DOHH2 (cell line): ENCODE data around the gene UNC5C.

Experiments used
- H3F3A ChIP-seq: fragments of 200-600 bp; sonication (generic), shearing (Covaris generic); 2 replicates; pipeline ENCODE4 v1.6.0; 2016; ENCODE audit warnings: antibody characterized with exemption, mild to moderate bottlenecking; ENCODE audit not compliant: control insufficient read depth, insufficient read depth
- H3K27ac ChIP-seq: fragments of 200-600 bp; sonication (generic); 2 replicates; pipeline ENCODE4 v1.5.1; 2014; ENCODE audit warnings: low read depth, mild to moderate bottlenecking, low read length, moderate library complexity
- H3K27me3 ChIP-seq: fragments of 200-600 bp; sonication (generic); 2 replicates; pipeline ENCODE4 v1.6.1; 2014; ENCODE audit warnings: mild to moderate bottlenecking, low read length, mixed read lengths; ENCODE audit not compliant: control insufficient read depth
- H3K36me3 ChIP-seq: fragments of 200-600 bp; sonication (generic); 2 replicates; pipeline ENCODE4 v1.6.1; 2014; ENCODE audit warnings: mild to moderate bottlenecking, low read length, moderate library complexity, mixed read lengths; ENCODE audit not compliant: control insufficient read depth
- H3K4me1 ChIP-seq: fragments of 200-600 bp; sonication (generic); 2 replicates; pipeline ENCODE4 v1.6.1; 2014; ENCODE audit warnings: mild to moderate bottlenecking, low read length, mixed read lengths; ENCODE audit not compliant: control insufficient read depth
- H3K4me2 ChIP-seq: fragments of 200-600 bp; sonication (generic); 2 replicates; pipeline ENCODE4 v1.6.0; 2014; ENCODE audit warnings: mild to moderate bottlenecking, low read length, moderate library complexity
- H3K4me3 ChIP-seq: fragments of 200-600 bp; sonication (generic); 2 replicates; pipeline ENCODE4 v1.5.1; 2014; ENCODE audit warnings: mild to moderate bottlenecking, low read length, mixed read lengths
- H3K79me2 ChIP-seq: fragments of 200-600 bp; sonication (generic); 2 replicates; pipeline ENCODE4 v1.6.1; 2014; ENCODE audit warnings: mild to moderate bottlenecking, low read length, mixed read lengths; ENCODE audit not compliant: control insufficient read depth
- H3K9me2 ChIP-seq: fragments of 200-600 bp; sonication (generic); replicated peaks from 2 replicates; pipeline ENCODE4 v1.6.1; 2014; ENCODE audit warnings: mild to moderate bottlenecking, low read length, mixed read lengths; ENCODE audit not compliant: control insufficient read depth
- H3K9me3 ChIP-seq: fragments of 200-600 bp; sonication (generic); 2 replicates; pipeline ENCODE4 v1.6.1; 2014; ENCODE audit warnings: antibody characterized with exemption, low read length, mixed read lengths; ENCODE audit not compliant: control insufficient read depth, insufficient read depth
- H4K20me1 ChIP-seq: fragments of 200-600 bp; sonication (generic); 2 replicates; pipeline ENCODE4 v1.6.0; 2014; ENCODE audit warnings: low read depth, mild to moderate bottlenecking, antibody characterized with exemption, low read length, moderate library complexity; ENCODE audit not compliant: control insufficient read depth, insufficient read depth
- CTCF ChIP-seq: fragments of 200-600 bp; sonication (generic); IDR thresholded peaks from one replicate; pipeline ENCODE4 v1.5.1; 2014; ENCODE audit warnings: antibody characterized with exemption, mild to moderate bottlenecking, low read depth, low read length; ENCODE audit not compliant: poor library complexity, severe bottlenecking
- EZH2phosphoT487 ChIP-seq: fragments of 200-600 bp; sonication (generic); IDR thresholded peaks from 2 replicates; pipeline ENCODE4 v1.6.1; 2017; ENCODE audit warnings: borderline replicate concordance, mild to moderate bottlenecking, antibody characterized with exemption, low read length, moderate library complexity, mixed read lengths

The UNC5C gene

GRCh38 chr4:95272797-95273196 lies 276.0 kb downstream of the UNC5C start:
- H3K4me3 ChIP-seq: no peak overlapping the region
- no peaks in the 10 kb centered on the region for H3K4me1 ChIP-seq
- no peaks in the 10 kb centered on the region for H3K36me3 ChIP-seq
- no peak overlapping the region for H3K27ac ChIP-seq
- no peaks in the 10 kb centered on the region for H3F3A ChIP-seq
- no peaks in the 10 kb centered on the region for H3K79me2 ChIP-seq
- no peaks in the 10 kb centered on the region for H4K20me1 ChIP-seq
- H3K9me3 ChIP-seq: no peaks in the 10 kb centered on the region
- H3K27me3 ChIP-seq: no peaks in the 10 kb centered on the region
- TF ChIP-seq EZH2phosphoT487 (no peak), CTCF (no peak)
- H3K4me2 ChIP-seq: no peak overlapping the region
- no peaks in the 10 kb centered on the region for H3K9me2 ChIP-seq

- Histone ChIP-seq H3K36me3 (no peaks in the 10 kb centered on the region), H3F3A (no peaks in the 10 kb centered on the region), H3K4me2 (no peak overlapping the region), H3K27me3 (no peaks in the 10 kb centered on the region), H3K9me2 (no peaks in the 10 kb centered on the region), H3K4me3 (no peak overlapping the region), H3K79me2 (no peaks in the 10 kb centered on the region), H3K4me1 (no peaks in the 10 kb centered on the region), H3K9me3 (no peaks in the 10 kb centered on the region), H3K27ac (no peak overlapping the region), H4K20me1 (no peaks in the 10 kb centered on the region)
- TF ChIP-seq CTCF (no peak), EZH2phosphoT487 (no peak)
Measured at GRCh38 chr4:95272036-95272435, 276.7 kb downstream of the UNC5C start.

GRCh38 chr4:95268819-95269565 lies 279.8 kb downstream of the UNC5C start:
- Histone ChIP-seq H3K79me2 (no peaks in the 10 kb centered on the region), H3K4me1 (no peaks in the 10 kb centered on the region), H3K4me2 (no peak overlapping the region), H3K27me3 (no peaks in the 10 kb centered on the region), H3K9me3 (no peaks in the 10 kb centered on the region), H3K27ac (no peak overlapping the region), H3K4me3 (no peak overlapping the region), H4K20me1 (no peaks in the 10 kb centered on the region), H3K9me2 (no peaks in the 10 kb centered on the region), H3K36me3 (no peaks in the 10 kb centered on the region), H3F3A (no peaks in the 10 kb centered on the region)
- TF ChIP-seq EZH2phosphoT487 (no peak), CTCF (no peak)
